H4 (cell line): Measurements from ENCODE around the gene RNF44. TPM values are rescaled to one million over a fixed set of nuclear protein-coding genes. Genes with fewer than 3 reads are reported as not detected.
"Not testable (repeated sequence)": the region's sequence is repeated elsewhere in the genome, so short reads cannot be mapped to it uniquely, and the experiment has no call there.

Experiments
- DNase-seq: peaks from one replicate; pipeline ENCODE4 v3.0.0-alpha.2; 2015; ENCODE audit warnings: low spot score
- total RNA-seq: library from RNA; depleted of rRNA; stranded (reverse); fragments of >200 nt; shearing (Covaris generic); gene quantifications from 2 replicates; pipeline ENCODE4 v1.2.3, GENCODE V29; 2014

Gene RNF44
- total RNA-seq, 1 experiment from 2014 or later: 4.9 TPM

DNA sequence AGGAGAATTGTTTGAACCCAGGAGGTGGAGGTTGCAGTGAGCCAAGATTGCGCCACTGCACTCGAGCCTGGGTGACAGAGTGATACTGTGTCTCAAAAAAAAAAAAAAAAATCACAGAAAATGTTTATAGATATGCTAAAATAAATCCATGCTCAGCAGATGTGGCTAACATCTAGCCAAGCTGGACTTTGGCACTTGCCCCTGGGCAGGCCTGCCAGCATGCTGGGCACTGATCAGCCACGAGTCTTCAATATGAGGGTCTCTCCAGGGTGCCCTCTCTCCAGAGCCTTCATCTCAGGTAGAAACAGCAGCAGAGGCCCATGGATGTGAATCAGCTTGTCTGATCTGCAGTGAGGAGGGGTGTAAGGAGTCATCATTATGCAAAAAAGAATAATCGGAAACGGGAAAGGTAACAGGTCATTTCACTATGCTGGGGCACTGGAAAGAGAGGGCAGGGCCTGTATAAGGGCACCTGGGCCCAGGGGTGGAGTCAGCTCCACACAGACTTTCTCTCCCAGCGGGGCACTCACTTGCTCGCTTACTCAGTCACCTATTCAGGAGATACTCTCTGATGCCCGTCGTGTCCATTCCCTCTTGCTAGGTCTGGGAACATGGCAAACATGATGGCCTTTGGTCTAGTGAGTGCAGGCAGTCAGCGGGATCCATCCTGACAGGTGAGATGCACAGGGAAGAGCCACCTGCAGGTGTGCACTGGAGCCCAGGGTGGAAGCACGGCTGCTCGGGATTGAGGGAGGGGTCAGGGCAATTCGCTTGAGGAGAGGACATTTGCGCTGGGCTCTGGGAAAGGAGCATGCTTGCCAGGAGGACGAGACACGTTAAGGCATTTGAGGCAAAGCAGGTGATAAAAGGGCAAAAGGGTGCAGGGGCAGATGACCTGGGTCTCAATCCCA lies 17.1 kb downstream of the RNF44 start:
- no peak for DNase-seq

- no peak for DNase-seq
These were observed 20.0 kb downstream of the RNF44 start for GRCh38 chr5:176517053-176517661.

GRCh38 chr5:176515396-176515795 lies 21.8 kb downstream of the RNF44 start:
- DNase-seq: no peak

- no peak for DNase-seq
These were observed 22.8 kb downstream of the RNF44 start for GRCh38 chr5:176514244-176514950.

DNA sequence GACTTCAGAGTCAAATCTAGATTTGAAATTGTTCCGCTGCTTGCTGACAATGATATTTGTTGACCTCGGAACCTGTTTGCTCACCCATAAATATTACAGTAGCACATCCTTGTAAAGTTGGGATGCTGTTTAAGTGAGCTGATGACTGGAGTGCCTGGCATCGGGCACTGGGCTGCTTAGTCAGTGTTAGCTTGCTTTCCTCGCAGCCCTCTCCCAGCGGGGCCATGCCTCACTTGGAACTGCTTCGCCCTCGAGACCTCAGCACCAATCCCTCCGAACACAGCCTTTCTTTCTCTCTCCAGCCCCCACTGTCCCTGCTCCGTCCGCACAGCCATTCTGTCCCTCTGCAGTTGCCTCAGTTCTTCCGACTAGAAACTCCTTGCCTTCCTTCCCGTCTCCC lies 23.4 kb downstream of the RNF44 start:
- no peak for DNase-seq

DNA sequence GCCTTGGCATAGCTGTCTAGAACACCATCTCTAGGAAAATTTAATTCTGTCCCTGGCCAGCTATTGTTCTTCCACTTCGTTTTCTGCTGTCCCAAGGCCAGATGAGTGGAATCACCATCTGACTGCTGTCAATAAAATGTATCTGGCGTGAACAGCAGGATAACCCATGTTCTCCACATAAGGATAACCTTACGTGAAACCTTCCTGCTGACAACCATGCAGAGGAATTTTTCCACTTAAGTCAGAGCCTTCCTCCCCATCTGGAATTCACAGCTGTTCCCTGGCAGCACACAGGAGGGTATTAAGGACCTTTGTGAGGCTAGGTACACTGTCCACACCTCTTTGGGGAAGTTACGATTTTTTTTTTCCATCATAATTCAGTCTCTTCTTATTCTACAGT lies 28.6 kb downstream of the RNF44 start:
- no peak for DNase-seq

DNA sequence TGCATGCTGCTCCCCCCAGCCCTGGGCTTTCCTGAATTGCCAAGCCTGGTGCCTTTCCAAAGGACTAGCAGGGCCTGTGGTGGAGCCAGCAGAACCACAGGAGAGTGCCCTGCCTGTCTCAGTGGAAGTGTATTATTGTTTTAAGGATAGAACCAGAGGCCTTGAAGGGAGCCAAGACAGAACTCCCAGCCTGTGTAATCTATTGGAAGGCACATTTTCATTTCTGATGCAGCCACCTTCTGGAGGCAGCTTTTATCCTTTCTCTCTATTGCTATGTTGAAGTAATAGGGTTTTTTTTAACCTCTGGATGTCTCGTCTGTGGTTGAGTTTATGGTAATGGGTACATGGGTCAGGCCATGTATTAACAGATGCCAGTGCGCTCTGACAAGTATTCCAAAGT lies 29.3 kb downstream of the RNF44 start:
- DNase-seq: no peak

GRCh38 chr5:176503496-176503895 lies 33.7 kb downstream of the RNF44 start:
- DNase-seq: no peak

DNA sequence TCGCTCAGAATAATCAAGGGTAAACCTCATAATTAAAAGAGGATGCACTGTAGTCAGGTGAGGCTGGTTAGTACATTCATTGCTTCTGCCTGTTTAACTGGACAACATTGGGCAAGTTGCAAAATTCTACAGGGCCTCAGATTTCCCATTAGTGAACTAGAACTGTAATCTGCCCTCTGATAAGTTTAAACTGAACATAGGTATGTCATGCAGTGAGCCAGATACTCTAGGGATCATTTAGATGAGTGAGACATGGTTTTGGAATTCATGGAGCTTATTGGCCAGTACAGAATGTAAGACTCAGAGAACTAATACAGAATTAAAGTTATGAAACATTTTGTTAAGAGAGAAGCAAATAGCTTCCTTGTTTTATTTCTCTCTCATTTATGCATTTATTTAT lies 35.9 kb downstream of the RNF44 start:
- DNase-seq: no peak

- no peak for DNase-seq
These were observed 36.7 kb downstream of the RNF44 start for GRCh38 chr5:176500511-176500910.

DNA sequence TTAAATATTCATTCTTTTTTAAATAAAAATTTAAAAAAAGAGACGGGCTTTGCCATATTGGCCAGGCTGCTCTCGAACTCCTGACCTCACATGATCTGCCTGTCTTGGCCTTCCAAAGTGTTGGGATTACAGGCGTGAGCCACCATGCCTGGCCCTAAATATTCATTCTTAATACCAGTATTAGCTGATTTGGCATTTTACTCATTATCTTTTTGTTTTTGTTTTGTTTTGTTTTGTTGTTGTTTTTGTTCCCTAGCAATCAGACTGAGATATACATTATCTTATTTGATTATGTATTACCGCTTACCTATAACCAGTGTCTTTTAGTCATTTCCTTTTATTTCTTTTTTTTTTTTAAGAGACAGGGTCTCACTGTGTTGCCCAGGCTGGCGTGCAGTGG lies 37.9 kb downstream of the RNF44 start:
- no peak for DNase-seq

DNA sequence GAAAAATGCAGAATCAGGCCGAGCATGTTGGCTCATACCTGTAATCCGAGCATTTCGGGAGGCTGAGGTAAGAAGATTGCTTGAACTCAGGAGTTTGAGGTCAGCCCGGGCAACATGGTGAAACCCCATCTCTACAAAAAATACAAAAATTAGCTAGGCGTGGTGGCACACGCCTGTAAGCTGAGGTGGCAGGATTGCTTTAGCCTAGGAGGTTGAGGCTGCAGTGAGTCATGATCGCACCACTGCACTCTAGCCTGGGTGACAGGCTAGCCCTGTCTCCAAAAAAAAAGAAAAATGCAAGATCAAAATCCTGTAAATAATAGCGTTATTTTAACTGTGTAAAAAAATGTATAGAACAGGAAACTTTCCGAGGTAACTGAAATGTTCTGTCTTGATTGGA lies 39.4 kb downstream of the RNF44 start:
- DNase-seq: no peak

DNA sequence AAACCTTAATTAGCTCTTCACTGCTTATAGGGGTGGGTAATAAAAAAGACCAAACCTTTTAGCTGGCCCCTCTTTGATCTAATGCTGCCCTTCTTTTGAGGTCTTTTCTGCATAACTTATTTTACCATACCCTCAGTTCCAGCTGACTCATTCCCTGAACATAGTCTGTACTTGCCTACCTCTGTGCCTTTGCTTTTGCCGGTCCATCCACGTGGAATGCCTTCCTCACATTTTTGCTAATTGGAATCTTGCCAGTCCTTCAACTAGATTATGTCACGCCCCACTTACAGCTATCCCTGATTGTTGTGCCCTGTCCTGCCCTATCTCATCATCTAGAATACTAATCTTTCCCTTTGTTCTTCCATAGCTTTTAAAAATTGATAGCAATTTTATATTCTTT lies 44.8 kb downstream of the RNF44 start:
- no peak for DNase-seq

GRCh38 chr5:176491901-176492300 lies 45.3 kb downstream of the RNF44 start:
- no peak for DNase-seq

GRCh38 chr5:176491101-176491502 lies 46.1 kb downstream of the RNF44 start:
- DNase-seq: no peak

- DNase-seq: no peak
These were observed 46.9 kb downstream of the RNF44 start for GRCh38 chr5:176490301-176490700.

- DNase-seq: no peak
These were observed 48.1 kb downstream of the RNF44 start for GRCh38 chr5:176489077-176489476.

GRCh38 chr5:176487160-176487559 lies 50.0 kb downstream of the RNF44 start:
- DNase-seq: not testable (repeated sequence)

- DNase-seq: no peak
These were observed 50.9 kb downstream of the RNF44 start for GRCh38 chr5:176486189-176486757.

DNA sequence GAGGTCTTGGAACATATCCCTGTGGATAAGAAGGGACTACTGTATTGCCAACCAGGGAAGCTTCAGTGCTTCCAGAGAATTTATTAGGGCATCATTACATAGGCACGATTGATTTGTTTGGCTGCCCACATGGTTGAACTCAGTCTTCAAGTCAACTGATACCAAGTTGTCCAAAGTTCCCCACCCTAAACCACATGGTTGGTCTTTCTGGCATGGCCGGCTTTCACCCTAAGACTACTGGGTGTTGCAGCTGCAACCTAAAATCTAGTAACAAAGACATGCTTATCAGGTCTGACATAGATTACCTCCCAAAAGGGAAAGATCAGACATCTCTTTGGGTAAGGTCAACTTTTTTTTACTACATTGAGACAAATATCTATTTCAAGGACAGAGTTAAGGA lies 52.0 kb downstream of the RNF44 start:
- no peak for DNase-seq

GRCh38 chr5:176481711-176482110 lies 55.5 kb downstream of the RNF44 start:
- DNase-seq: no peak
